ENCODE results near the gene CIAO1. TPM values are rescaled to one million over a fixed set of nuclear protein-coding genes. Genes with fewer than 3 reads are reported as not detected.

Gene CIAO1
- total RNA-seq, 1 donor from 2014 or later: 49.1 TPM

Other genes with a start within 250 kb of the CIAO1 start
- 2.6 TPM for gene GPAT2, start 231.3 kb upstream of the CIAO1 start, total RNA-seq (ENCODE audit: insufficient read depth, low replicate concordance)
- gene ADRA2B, start 149.7 kb upstream of the CIAO1 start, total RNA-seq (ENCODE audit: insufficient read depth, low replicate concordance): 1.9 TPM
- 1.4 TPM for gene ASTL, start 127.7 kb upstream of the CIAO1 start, total RNA-seq (ENCODE audit: insufficient read depth, low replicate concordance)
- gene DUSP2, start 120.8 kb upstream of the CIAO1 start, total RNA-seq (ENCODE audit: insufficient read depth, low replicate concordance): 28.9 TPM
- gene STARD7, start 57.4 kb upstream of the CIAO1 start, total RNA-seq (ENCODE audit: insufficient read depth, low replicate concordance): 42.1 TPM
- 13.5 TPM for gene TMEM127, start 228 bp upstream of the CIAO1 start, total RNA-seq (ENCODE audit: insufficient read depth, low replicate concordance)
- gene SNRNP200, start 39.3 kb downstream of the CIAO1 start, total RNA-seq (ENCODE audit: insufficient read depth, low replicate concordance): 36.6 TPM
- 5.5 TPM for gene ITPRIPL1, start 59.1 kb downstream of the CIAO1 start, total RNA-seq (ENCODE audit: insufficient read depth, low replicate concordance)
- gene NCAPH, start 69.5 kb downstream of the CIAO1 start, total RNA-seq (ENCODE audit: insufficient read depth, low replicate concordance): 1.7 TPM
- not detected for gene NEURL3, start 239.1 kb downstream of the CIAO1 start, total RNA-seq (ENCODE audit: insufficient read depth, low replicate concordance)